Heart left ventricle (tissue), 16 donors: ENCODE data around the gene CFHR4. TPM values are rescaled to one million over a fixed set of nuclear protein-coding genes. Genes with fewer than 3 reads are reported as not detected.
A peak's percentile ranks its signal among the peaks of the same experiment; 100 is the strongest.
"Not testable (repeated sequence)": the region's sequence is repeated elsewhere in the genome, so short reads cannot be mapped to it uniquely, and the experiment has no call there.

Experiments
- ATAC-seq, 4 donors: fragments of 200-7000 bp; cut with Tn5 transposase; one replicate each; pipeline ENCODE4 v1.9.1; 2020 to 2022; ENCODE audit warnings: moderate library complexity in 4 of 4, mild to moderate bottlenecking in 3 of 4, moderate number of reproducible peaks in 1 of 4
- DNase-seq, 5 donors: peaks; one replicate each; pipeline ENCODE4 v3.0.0-alpha.2; 2020
- H3K27ac ChIP-seq, 12 donors: fragments of 200-600 bp; sonication (generic) in 4 of 12; one replicate each; pipeline versions ENCODE4 v1.5.0 to v1.8.0; 2016 to 2022; ENCODE audit warnings: mild to moderate bottlenecking in 2 of 12
- H3K27me3 ChIP-seq, 9 donors: fragments of 200-600 bp; sonication (generic) in 2 of 9; one replicate each; pipeline versions ENCODE4 v1.5.1 to v1.8.0; 2016 to 2022; ENCODE audit warnings: mild to moderate bottlenecking in 3 of 9
- H3K36me3 ChIP-seq, 9 donors: fragments of 200-600 bp; sonication (generic) in 2 of 9; one replicate each; pipeline versions ENCODE4 v1.5.0 to v1.8.0; 2018 to 2022; ENCODE audit warnings: mild to moderate bottlenecking in 2 of 9
- H3K4me1 ChIP-seq, 12 donors: fragments of 200-600 bp; sonication (generic) in 4 of 12; one replicate each; pipeline versions ENCODE4 v1.5.0 to v1.8.0; 2016 to 2022; ENCODE audit warnings: mild to moderate bottlenecking in 3 of 12
- H3K4me3 ChIP-seq, 12 donors: fragments of 200-600 bp; sonication (generic) in 4 of 12; one replicate each; pipeline versions ENCODE4 v1.5.0 to v1.8.0; 2017 to 2022; ENCODE audit warnings: mild to moderate bottlenecking in 9 of 12, moderate library complexity in 4 of 12
- H3K9me3 ChIP-seq, 12 donors: fragments of 200-600 bp; sonication (generic) in 4 of 12; one replicate each; pipeline versions ENCODE4 v1.5.0 to v1.8.0; 2016 to 2022; ENCODE audit warnings: mild to moderate bottlenecking in 1 of 12
- POLR2A ChIP-seq, 2 donors: fragments of 450-650 bp; IDR thresholded peaks; one replicate each; pipeline ENCODE4 v1.6.1; 2017; ENCODE audit warnings: antibody characterized with exemption in 2 of 2, mild to moderate bottlenecking in 2 of 2, moderate library complexity in 2 of 2
- WGBS, 4 donors: extraction: QIAGEN DNeasy Blood & Tissue Kit in 2 of 4; methylation state at CpG; one replicate each; pipeline versions ENCODE4 v1.1.5 to v1.1.7; 2013 to 2018; 5-methylcytosine and 5-hydroxymethylcytosine counted together
- intact Hi-C, 10 donors: fragments of 100-400 bp; cut with DNase I; formaldehyde crosslinking; loops; one replicate each; pipeline versions ENCODE4 v1.11.1 to v1.14.2; 2022
- polyA plus RNA-seq, 2 donors: library from polyadenylated mRNA; stranded (reverse); fragments of 200-250 nt; gene quantifications; one replicate each; pipeline ENCODE4 v1.2.3, GENCODE V29; 2013
- total RNA-seq, 9 donors: library from RNA; depleted of rRNA in 2 of 9; stranded (reverse); fragments of >200 nt in 2 of 9; fragmentation: NEBNext Ultra II Directional in 3 of 9; extraction: Animal tissue kit (Norgen Biotek cat#: 25700) in 3 of 9; gene quantifications; one replicate each; pipeline versions ENCODE4 v1.1.0 to v1.2.4, GENCODE V29; 2016 to 2023
- TF ChIP-seq, protein P1 (sequence below), 12 donors: fragments of 200-600 bp; sonication (generic) in 4 of 12; IDR thresholded peaks; one replicate each; pipeline versions ENCODE4 v1.5.0 to v1.8.0; 2018 to 2022; ENCODE audit warnings: antibody characterized with exemption in 12 of 12, mild to moderate bottlenecking in 5 of 12
- donor health status: ischemic (EF 13 %, LVEDD 7.1; RV severe dilation, severe dysfunction).
- donor health status: healthy with polysubstance abuse.
- donor health status: DM: no; HTN: yes; CAD: no.
- donor health status: DM: no; HTN: no; CAD: no.
- donor health status: ischemic (EF 25% LVEDD 6.9; RV normal size, moderate dysfunction).
- donor health status: ischemic (EF 25% LVEDD 5.7; RV mildly dilated, moderate dysfunction).
- donor health status: healthy.
- donor health status: DM: yes; HTN: yes; CAD: no.
- donor health status: ischemic (EF 35%, LVEDD 5.7; RV mildly dilated, moderate dysfunction).
- donor health status: nonischemic (EF 11% LVEDD 7.7; RV severe dilation, severe dysfunction).
- donor health status: DM: yes; HTN: yes; CAD: no.
- donor health status: PGD.
- donor health status: ischemic (EF 29% LVEDD 5.4; RV normal size, mild dysfunction).
- donor health status: nonischemic (EF 23%, LVEDD 6.1; RV moderate dilation, normal function).

Gene CFHR4
- total and polyA plus RNA-seq, 11 donors = not detected

DNA sequence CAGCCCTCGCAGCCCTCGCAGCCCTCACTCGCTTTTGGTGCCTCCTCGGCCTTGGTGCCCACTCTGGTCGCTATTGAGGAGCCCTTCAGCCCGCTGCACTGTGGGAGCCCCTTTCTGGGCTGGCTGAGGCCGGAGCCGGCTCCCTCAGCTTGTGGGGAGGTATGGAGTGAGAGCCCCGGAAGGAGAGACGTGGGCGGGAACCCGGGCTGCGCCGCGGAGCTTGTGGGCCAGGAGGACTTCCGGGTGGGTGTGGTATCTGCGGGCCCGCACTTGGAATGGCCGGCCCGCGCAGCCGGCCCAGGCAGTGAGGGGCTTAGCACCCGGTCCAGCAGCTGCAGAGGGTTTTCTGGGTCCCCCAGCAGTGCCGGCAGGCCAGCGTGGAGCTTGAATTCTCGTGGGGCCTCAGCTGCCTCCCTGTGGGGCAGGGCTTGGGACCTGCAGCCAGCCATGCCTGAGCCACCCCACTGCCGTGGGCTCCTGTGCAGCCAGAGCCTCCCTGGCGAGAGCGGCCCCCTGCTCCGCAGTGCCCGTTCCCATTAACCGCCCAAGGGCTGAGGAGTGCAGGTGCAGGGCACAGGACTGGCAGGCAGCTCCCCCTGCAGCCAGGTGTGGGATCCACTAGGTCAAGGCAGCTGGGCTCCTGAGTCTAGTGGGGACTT is 45.8 kb downstream of the CFHR4 start:
- Histone ChIP-seq H3K9me3 (no peaks in the 10 kb centered on the region), H3K4me1 (no peaks in the 10 kb centered on the region), H3K4me3 (no peak overlapping the region), H3K27me3 (no peaks in the 10 kb centered on the region), H3K27ac (no peak overlapping the region), H3K36me3 (no peaks in the 10 kb centered on the region)
- DNase-seq (peak in 1 of 5 donors; percentile 48), ATAC-seq (peak in 1 of 4 donors; percentile 29)
- TF ChIP-seq, protein P1, sequence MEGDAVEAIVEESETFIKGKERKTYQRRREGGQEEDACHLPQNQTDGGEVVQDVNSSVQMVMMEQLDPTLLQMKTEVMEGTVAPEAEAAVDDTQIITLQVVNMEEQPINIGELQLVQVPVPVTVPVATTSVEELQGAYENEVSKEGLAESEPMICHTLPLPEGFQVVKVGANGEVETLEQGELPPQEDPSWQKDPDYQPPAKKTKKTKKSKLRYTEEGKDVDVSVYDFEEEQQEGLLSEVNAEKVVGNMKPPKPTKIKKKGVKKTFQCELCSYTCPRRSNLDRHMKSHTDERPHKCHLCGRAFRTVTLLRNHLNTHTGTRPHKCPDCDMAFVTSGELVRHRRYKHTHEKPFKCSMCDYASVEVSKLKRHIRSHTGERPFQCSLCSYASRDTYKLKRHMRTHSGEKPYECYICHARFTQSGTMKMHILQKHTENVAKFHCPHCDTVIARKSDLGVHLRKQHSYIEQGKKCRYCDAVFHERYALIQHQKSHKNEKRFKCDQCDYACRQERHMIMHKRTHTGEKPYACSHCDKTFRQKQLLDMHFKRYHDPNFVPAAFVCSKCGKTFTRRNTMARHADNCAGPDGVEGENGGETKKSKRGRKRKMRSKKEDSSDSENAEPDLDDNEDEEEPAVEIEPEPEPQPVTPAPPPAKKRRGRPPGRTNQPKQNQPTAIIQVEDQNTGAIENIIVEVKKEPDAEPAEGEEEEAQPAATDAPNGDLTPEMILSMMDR (IDR thresholded peaks at IDR 0.05) = no peak
- no peak for TF ChIP-seq POLR2A (IDR thresholded peaks at IDR 0.05)
- intact Hi-C loops = no loop called here
- WGBS, 4 donors = 88 to 92% (median 91%) methylated on average over 25 to 32 of the region's 32 CpGs

DNA sequence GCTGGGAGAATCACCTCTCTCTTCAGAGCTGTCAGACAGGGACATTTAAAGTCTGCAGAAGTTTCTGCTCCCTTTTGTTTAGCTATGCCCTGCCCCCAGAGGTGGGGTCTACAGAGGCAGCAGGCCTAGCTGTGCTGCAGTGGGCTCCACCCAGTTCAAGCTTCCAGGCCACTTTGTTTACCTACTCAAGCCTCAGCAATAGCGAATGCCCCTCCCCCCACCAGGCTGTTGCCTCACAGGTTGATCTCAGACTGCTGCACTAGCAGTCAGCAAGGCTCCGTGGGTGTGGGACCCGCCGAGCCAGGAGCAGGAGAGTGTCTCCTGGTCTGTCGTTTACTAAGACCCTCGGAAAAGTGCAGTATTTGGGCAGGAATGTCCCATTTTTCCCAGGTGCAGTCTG is 53.6 kb downstream of the CFHR4 start:
- H3K9me3 ChIP-seq, H3K27ac ChIP-seq, H3K4me3 ChIP-seq, DNase-seq, H3K4me1 ChIP-seq, H3K27me3 ChIP-seq, ATAC-seq, H3K36me3 ChIP-seq, intact Hi-C loops: not testable (repeated sequence)
- 67 to 79% (median 71%) methylated on average over 6 of the region's 6 CpGs for WGBS, 4 donors

DNA sequence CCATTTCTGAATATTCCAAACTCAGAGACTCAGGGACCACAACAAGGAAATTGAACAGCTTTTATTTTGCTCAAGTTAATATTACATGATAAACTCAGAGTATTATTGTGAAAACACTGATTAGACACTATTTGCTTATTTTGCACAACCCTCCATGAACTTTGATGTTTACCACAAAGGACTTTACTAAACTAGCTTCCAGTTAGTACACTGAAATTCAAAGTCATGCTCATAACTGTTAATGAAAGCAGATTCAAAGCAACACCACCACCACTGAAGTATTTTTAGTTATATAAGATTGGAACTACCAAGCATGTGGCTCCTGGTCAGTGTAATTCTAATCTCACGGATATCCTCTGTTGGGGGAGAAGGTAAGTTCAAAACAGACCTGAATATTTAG is 55.7 kb downstream of the CFHR4 start, which contains the start of gene CFHR2:
TSS of gene CFHR2 (plus strand) at position 171 of the 400 bp plus-strand sequence. CDS start at position 314, 143 bp downstream.
- H3K4me1 ChIP-seq, H3K36me3 ChIP-seq, intact Hi-C loops, DNase-seq, H3K4me3 ChIP-seq, ATAC-seq, H3K27ac ChIP-seq, H3K9me3 ChIP-seq, H3K27me3 ChIP-seq: not testable (repeated sequence)
- no CpG with 5 or more reads among the region's 1 CpG for WGBS, 4 donors

DNA sequence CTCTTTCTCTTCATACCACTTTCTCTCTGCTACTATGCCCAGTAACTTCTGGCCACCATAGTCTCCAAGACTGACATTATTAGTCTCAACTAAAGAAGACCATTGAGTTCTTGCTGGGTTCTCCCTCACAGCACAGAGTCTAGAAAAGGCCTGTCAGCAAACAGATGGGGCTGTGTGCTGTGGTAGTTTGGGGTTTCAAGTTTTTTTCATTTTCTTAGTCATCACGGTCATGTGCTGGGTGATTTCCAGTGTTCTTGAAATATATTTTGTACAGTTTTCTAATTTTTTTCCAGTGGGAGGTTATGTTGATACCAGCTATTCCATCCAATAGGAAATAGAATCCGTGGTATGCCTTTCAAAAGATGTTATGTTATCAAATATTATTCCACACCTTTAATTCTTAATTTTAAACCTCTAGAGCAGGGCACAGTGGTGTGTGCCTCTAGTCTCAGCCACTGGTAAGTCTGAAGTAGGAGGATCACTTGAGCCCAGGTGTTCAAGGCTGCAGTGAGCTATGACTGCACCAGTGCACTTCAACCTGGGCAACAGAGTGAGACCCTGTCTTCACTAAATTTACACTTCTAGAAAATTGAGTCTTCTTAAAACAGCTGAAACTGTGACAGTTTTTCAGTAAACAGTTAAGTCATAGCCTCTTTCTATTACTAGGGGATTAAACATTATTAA is 64.0 kb downstream of the CFHR4 start:
- intact Hi-C loops = no loop called here
- WGBS, 4 donors = 61 to 78% (median 66%) methylated on average over 2 of the region's 2 CpGs
- Histone ChIP-seq H3K27ac (no peak overlapping the region), H3K27me3 (no peaks in the 10 kb centered on the region), H3K9me3 (peaks cover 0 to 6% (median 0%) of the 10 kb centered on the region in 12 donors), H3K4me3 (no peak overlapping the region), H3K4me1 (no peaks in the 10 kb centered on the region), H3K36me3 (no peaks in the 10 kb centered on the region)
- ATAC-seq (no peak), DNase-seq (no peak)
- TF ChIP-seq, protein P1 (IDR thresholded peaks at IDR 0.05) = no peak
- no peak for TF ChIP-seq POLR2A (IDR thresholded peaks at IDR 0.05)

DNA sequence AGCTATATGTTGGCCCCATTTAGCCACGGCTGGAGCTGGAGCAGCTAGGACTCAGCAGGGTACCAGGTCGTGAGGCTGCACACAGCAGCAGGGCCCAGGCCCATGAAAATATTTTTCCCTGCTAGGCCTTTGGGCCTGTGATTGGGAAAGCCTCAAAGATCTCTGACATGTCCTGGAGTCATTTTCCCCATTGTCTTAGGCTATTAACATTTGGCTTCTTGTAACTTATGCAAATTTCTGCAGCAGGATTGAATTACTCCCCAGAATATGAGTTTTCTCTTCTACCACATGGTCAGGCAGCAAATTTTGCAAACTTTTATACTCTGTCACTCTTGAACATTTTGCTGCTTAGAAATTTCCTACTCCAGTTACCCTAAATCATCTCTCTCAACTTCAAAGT is 66.9 kb downstream of the CFHR4 start:
- Histone ChIP-seq H3K27me3 (no peaks in the 10 kb centered on the region), H3K27ac (no peak overlapping the region), H3K4me1 (no peaks in the 10 kb centered on the region), H3K9me3 (peaks cover 0 to 6% (median 0%) of the 10 kb centered on the region in 12 donors), H3K36me3 (no peaks in the 10 kb centered on the region), H3K4me3 (no peak overlapping the region)
- ATAC-seq (no peak), DNase-seq (no peak)
- WGBS, 4 donors = 52 to 77% (median 64%) methylated on average over 2 of the region's 2 CpGs
- intact Hi-C loops = no loop called here
- TF ChIP-seq, protein P1 (IDR thresholded peaks at IDR 0.05) = no peak
- TF ChIP-seq POLR2A (IDR thresholded peaks at IDR 0.05) = no peak
